HG03457 (cell line): Measurements from ENCODE around the gene DPH1.
"Not testable (repeated sequence)": the region's sequence is repeated elsewhere in the genome, so short reads cannot be mapped to it uniquely, and the experiment has no call there.

ENCODE experiments used
- ATAC-seq: cut with Tn5 transposase; IDR thresholded peaks from one replicate; pipeline ENCODE4 v1.9.1; 2021; ENCODE audit warnings: moderate number of reproducible peaks; ENCODE audit not compliant: unreplicated experiment

Gene DPH1

GRCh38 chr17:2008332-2009126 lies 21.4 kb upstream of the DPH1 start:
- no peak for ATAC-seq

GRCh38 chr17:2009737-2010136 lies 20.2 kb upstream of the DPH1 start:
- ATAC-seq = no peak

DNA sequence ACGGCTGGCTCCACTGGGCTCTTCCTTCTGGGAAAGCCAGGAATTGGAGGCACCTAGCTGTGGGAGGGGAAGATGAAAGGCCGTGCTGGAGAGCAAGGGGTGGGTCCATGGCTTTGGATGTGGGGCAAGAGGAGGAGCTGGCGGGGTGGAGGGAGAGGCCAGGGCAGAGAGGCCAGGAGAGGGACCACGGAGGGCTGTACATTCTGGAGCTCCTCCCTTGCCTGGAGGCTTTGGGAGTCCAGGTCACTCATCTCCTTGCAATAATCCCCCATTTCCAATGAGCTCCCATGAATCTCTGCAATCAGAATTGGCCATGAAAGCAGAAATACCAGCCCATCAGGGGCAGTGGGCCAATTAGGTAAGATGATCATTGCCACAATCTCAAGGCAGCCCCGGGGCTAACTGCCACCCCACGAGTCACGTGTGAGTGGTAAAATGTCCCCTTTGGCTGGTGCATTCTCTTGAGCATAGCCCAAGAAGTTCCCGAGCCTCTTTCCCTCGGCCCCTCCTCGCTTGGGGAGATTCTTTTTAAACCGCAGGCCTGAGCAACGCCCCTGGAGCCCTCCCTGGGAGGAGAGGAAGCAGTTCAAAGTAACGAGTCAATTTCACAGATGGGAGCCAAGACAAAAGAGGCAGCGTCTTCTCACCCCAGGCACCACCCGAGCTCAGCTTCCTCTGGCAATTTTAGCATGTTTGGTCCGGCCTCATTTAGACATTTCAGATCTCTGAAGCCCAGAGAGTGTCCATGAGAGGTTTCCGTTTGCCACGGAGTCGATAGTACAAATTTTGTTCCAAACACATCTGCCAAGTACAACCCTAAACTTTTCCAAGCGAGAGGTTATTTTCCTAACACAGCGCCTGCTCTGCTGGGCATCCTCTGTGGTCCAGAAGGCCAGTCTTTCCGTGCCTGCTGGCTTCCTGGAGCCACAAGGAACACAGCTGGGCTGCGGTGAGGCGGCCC lies 18.3 kb upstream of the DPH1 start:
- ATAC-seq = no peak

- no peak for ATAC-seq
Measured at GRCh38 chr17:2012499-2012898, 17.5 kb upstream of the DPH1 start.

DNA sequence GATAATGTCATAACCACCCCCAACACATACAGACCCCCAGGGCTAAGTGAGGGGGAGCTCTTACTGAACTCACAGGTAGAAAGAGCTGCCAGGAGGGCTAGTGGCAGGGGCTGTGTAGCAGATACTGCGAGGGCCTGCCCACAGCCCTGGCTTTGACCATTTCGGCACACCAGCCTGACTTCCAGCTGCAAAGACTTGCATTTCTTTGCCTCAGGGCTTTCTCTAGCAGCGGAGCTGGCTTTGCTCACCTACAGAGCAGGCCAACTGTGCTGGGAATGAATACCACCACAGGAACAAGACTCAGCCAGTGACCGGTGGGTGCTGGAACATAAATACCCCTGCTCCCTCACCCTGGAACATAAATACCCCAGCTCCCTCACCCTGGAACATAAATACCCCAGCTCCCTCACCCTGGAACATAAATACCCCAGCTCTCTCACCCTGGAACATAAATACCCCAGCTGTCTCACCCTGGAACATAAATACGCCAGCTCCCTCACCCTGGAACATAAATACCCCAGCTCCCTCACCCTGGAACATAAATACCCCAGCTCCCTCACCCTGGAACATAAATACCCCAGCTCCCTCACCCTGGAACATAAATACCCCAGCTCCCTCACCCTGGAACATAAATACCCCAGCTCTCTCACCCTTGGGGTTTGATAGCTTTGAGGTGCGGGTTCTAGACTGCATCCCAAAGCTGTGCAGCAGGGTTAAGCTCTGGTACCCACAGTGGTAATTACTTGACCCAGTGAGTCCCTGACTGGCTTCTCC lies 16.5 kb upstream of the DPH1 start:
- ATAC-seq = not testable (repeated sequence)

DNA sequence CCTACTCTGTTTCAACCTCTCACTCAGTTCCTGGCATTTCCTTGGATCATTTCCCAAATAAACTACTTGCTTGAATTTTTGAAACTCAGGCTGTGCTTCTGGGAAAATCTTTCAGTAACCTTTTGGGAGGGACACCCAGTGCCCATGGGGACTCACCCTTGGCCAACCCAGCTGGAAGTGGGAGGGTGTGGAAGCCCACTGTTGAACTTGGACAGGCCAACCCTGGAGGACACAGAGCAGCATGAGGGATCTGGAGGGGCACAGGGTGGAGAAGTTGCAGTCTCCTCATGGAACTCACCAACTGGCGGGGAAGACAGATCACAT lies 16.0 kb upstream of the DPH1 start:
- no peak for ATAC-seq

- no peak for ATAC-seq
Measured at GRCh38 chr17:2015314-2015713, 14.6 kb upstream of the DPH1 start.

GRCh38 chr17:2016494-2016893 lies 13.5 kb upstream of the DPH1 start:
- ATAC-seq = no peak

GRCh38 chr17:2017274-2017941 lies 12.5 kb upstream of the DPH1 start:
- no peak for ATAC-seq

DNA sequence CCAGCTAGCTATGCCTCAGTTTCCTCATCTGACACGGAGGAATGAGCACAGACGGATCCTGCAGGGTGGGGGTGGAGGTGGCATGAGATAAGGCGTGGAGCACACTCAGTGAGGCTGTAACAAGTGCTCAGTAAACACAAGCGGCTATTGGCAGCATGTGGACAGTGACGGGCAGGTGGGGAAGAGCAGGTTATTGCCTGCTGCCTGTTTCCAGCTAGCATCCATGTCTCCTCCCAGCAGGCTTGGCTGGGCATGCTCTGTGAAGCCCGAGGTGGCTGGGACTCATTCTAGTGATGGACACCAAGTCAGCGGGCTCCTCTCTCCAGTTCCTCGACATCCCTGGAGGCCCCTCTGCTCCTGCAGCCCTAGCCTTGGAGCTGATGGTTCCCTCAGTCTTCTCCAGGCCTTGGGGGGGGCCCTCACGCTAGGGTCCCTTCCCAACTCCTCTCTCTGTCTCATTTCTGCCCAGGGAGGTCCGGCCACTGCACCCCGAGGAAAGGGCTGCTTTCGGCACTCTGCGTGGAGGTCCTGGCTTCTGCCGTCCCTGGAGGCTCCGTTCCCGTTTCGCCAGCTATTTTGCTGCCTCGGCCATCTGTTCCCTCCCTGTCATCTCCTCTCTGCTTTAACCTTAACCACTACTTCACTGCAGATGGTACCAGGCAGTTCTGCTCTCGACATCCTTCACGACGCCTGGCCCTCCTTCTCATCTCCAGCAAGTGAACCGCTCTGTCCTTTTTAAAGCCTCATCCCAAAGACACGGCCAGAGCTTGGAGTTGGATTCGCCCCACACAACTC lies 11.0 kb upstream of the DPH1 start:
- no peak for ATAC-seq

DNA sequence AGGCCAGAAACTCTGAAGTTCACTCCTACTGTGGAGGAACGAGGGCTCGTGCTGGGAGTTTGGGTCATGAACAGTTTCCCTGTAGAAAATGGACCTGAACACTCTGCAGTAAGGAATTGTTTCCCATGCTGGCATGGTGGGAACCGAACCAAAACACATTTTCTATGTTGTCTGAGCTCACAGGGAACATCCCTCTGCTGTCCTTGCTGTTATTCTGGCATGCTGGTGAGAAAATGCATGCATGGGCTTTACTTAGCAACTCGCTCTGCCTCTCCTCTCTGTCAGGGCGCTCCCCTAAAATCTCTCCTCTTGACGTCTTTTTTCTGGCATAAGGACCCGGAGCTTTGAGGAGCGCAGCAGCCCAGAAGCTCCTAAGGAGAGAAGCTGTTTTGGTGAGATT lies 10.2 kb upstream of the DPH1 start:
- no peak for ATAC-seq

DNA sequence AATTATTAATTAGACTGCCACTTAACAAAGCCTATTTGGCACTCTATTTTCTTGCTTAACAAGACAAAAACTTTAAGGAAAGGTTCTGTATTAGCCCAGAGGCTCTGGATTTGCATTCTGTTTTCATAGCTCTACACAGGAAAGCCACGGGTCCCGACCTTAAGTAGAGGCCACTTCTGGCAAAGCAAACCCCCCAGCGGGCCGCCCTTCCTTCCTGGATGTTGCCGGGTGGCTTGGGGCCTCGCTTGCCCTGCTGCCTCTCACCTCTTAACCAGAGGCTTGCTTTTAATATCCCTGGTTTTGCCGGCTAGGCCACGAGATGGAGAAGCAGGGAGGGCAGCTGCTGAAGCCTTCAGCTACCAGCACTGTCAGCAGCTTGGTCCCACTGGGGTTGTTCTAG lies 9.2 kb upstream of the DPH1 start:
- ATAC-seq = no peak

- ATAC-seq = no peak
Measured at GRCh38 chr17:2022647-2023240, 7.2 kb upstream of the DPH1 start.

DNA sequence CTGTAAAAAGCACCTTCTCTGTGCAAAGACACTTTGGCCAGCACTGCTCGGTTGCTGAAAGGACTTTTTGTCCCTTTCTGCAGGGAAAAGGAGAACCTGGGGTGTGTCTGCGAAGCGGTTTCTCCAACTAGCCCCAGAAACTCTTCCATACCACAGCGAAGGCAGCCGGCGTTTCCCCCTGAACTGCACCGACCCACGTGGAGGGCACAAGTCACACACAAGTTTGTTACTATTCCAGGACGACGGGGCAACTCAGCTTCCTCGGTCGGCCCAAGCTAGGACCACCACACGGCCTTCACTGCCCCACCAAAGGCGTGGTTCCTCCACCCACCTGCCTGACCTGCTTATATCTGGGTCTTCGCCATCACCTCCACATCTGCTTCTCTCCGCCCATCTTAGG lies 6.7 kb upstream of the DPH1 start:
- ATAC-seq = no peak

- no peak for ATAC-seq
Measured at GRCh38 chr17:2023692-2024571, 6.0 kb upstream of the DPH1 start.

DNA sequence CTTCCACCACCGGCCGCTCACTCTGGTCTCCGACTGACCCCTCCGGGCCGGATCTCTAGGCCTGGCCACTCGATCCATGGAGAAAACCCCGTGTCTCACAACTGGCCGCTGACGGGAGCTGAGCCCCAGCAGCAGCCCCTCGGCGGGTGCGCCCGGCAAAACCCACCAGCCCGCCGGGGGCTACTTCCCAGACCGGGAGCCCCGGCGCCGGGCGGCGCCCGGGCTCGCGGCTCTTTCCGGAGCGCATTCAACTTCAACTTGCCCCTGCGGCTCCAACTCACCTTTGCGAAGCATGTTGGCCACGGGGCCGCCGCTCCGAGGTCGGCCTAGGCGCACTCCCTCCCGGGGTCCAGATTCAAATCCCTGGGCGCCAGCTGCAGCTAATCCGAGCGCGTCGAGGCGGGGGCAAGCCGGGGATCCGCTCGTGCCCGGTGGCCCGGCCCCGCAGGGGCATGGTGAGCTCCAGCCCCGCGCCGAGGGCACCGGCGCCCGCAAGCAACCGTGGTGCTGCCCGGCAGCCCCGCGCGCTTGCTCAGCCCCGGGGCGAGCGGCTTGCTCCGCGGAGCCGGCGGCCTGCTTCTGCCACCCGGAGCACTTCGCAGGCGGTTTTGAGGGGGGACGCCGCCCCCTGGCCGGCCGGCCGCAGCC lies 5.3 kb upstream of the DPH1 start:
- no peak for ATAC-seq

- ATAC-seq = no peak
Measured at GRCh38 chr17:2025220-2025621, 4.7 kb upstream of the DPH1 start, which contains the start of gene RTN4RL1. Gene RTN4RL1, minus strand, starts transcription at chr17:2025334. Its CDS starts 469 bp downstream, at chr17:2024865.
